ENCODE results near the gene CCDC28B. TPM values are rescaled to one million over a fixed set of nuclear protein-coding genes. Genes with fewer than 3 reads are reported as not detected.
A peak's percentile ranks its signal among the peaks of the same experiment; 100 is the strongest.

CCDC28B gene
- total and polyA plus RNA-seq, 9 donors: 2.3 to 9.4 (median 6.2) TPM

DNA sequence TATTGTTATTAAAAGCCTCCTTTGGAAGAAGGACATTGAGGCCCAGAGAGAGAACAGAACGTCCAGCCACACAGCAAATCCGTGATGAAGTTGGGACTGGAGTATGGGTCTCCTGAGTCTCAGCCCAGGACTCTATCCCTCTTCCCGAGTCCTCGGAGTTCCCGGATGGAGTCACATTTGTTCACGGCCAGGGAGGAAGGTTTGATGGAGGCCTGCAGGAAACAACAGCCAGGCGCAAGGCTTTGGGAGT is 21.3 kb upstream of the CCDC28B start:
- Histone ChIP-seq H3K9me3 (no peaks in the 10 kb centered on the region), H3K27ac (peak overlapping the region; percentile 61 to 90), H3K36me3 (no peaks in the 10 kb centered on the region), H3K27me3 (no peaks in the 10 kb centered on the region), H3K4me1 (ENCODE audit: insufficient read depth) (peaks cover 10% of the 10 kb centered on the region), H3K4me3 (peak overlapping the region; percentile 80)
- TF ChIP-seq, protein P1, sequence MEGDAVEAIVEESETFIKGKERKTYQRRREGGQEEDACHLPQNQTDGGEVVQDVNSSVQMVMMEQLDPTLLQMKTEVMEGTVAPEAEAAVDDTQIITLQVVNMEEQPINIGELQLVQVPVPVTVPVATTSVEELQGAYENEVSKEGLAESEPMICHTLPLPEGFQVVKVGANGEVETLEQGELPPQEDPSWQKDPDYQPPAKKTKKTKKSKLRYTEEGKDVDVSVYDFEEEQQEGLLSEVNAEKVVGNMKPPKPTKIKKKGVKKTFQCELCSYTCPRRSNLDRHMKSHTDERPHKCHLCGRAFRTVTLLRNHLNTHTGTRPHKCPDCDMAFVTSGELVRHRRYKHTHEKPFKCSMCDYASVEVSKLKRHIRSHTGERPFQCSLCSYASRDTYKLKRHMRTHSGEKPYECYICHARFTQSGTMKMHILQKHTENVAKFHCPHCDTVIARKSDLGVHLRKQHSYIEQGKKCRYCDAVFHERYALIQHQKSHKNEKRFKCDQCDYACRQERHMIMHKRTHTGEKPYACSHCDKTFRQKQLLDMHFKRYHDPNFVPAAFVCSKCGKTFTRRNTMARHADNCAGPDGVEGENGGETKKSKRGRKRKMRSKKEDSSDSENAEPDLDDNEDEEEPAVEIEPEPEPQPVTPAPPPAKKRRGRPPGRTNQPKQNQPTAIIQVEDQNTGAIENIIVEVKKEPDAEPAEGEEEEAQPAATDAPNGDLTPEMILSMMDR (IDR thresholded peaks at IDR 0.05): no peak
- TF ChIP-seq POLR2A (IDR thresholded peaks at IDR 0.05) (no peak), EP300 (IDR thresholded peaks at IDR 0.05) (no peak)
- DNase-seq: no peak
- intact Hi-C loops (cut with DNase I): no loop called here
- 2 to 9% (median 4%) methylated on average over 7 of the region's 7 CpGs for WGBS, 3 donors

GRCh38 chr1:32179443-32180185 is 20.8 kb upstream of the CCDC28B start, which contains the start of gene TXLNA:
Gene TXLNA (plus strand): TSS chr1:32179675. CDS start chr1:32180346, 671 bp downstream.
- TF ChIP-seq, protein P1 (IDR thresholded peaks at IDR 0.05): peak in 1 of 3 donors; percentile 29
- TF ChIP-seq EP300 (IDR thresholded peaks at IDR 0.05) (no peak), POLR2A (IDR thresholded peaks at IDR 0.05) (no peak)
- Histone ChIP-seq H3K4me3 (peak within 1 kb of the TSS; percentile 80), H3K36me3 (no peaks in the 10 kb centered on the region), H3K4me1 (ENCODE audit: insufficient read depth) (peaks cover 10% of the 10 kb centered on the region), H3K9me3 (no peaks in the 10 kb centered on the region), H3K27ac (peak within 1 kb of the TSS; percentile 61 to 90), H3K27me3 (no peaks in the 10 kb centered on the region)
- peak; percentile 94 to 96 (median 94) for DNase-seq
- intact Hi-C loops (cut with DNase I): no loop called here
- 0 to 1% (median 1%) methylated on average over 41 to 79 of the region's 79 CpGs for whole genome bisulfite sequencing, 3 donors

DNA sequence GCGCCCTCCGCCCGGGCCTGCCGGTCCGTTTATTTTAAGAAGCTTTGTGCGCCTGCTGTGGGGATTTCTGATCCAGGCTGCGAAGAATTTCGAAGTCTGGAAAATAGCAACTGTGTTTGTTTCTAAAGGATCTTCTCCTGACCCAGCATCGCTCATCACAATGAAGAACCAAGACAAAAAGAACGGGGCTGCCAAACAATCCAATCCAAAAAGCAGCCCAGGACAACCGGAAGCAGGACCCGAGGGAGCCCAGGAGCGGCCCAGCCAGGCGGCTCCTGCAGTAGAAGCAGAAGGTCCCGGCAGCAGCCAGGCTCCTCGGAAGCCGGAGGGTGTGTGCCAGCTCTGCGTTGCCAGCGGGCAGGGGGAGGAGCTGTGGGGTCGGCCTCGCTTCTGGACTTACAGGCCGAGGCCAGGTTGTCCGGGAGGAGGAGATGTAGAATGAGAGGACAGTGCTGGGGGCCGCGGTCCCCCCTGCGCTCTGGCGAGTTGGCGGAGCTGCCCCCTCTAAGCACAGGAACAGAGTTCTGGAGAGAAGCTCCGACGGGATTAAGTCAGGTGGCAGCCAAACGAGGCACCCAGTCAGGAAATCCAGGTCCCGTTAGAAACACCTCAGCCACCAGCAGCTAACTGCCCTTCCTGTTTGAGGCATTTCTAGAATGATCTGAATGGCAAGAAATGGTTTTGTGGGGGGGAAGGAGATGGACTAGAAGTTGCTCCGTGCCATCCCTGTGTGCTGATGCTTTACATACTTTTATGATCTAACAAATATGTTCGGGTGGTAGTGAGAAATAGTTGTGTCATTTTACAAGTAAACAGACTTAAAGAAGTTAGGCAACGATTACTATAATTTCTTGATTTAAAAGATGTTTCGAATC is 20.0 kb upstream of the CCDC28B start:
- H3K4me1 ChIP-seq (ENCODE audit: insufficient read depth): peaks cover 10% of the 10 kb centered on the region
- intact Hi-C loops (cut with DNase I): no loop called here

GRCh38 chr1:32181065-32181464 is 19.3 kb upstream of the CCDC28B start:
- no peaks in the 10 kb centered on the region for H3K9me3 ChIP-seq
- TF ChIP-seq EP300 (IDR thresholded peaks at IDR 0.05) (no peak), POLR2A (IDR thresholded peaks at IDR 0.05) (no peak)
- TF ChIP-seq, protein P1 (IDR thresholded peaks at IDR 0.05): no peak
- peak overlapping the region in 1 of 2 donors; percentile 90 for H3K27ac ChIP-seq
- no peaks in the 10 kb centered on the region for H3K27me3 ChIP-seq
- 51 to 62% (median 54%) methylated on average over 9 of the region's 9 CpGs for WGBS, 3 donors
- no peaks in the 10 kb centered on the region for H3K36me3 ChIP-seq
- intact Hi-C loops (cut with DNase I): no loop called here
- peaks cover 10% of the 10 kb centered on the region for H3K4me1 ChIP-seq (ENCODE audit: insufficient read depth)
- H3K4me3 ChIP-seq: peak overlapping the region; percentile 9
- DNase-seq: no peak

More for the DNA sequence above, 20.0 kb upstream of the CCDC28B start:
- peak; percentile 58 to 77 (median 65) for DNase-seq
- Histone ChIP-seq H3K27ac (peak overlapping the region; percentile 61 to 90), H3K4me3 (peak overlapping the region; percentile 80), H3K9me3 (no peaks in the 10 kb centered on the region), H3K36me3 (no peaks in the 10 kb centered on the region), H3K27me3 (no peaks in the 10 kb centered on the region)
- WGBS, 3 donors: 3 to 4% (median 3%) methylated on average over 36 of the region's 36 CpGs
- peak; percentile 54 for TF ChIP-seq POLR2A (IDR thresholded peaks at IDR 0.05)
- TF ChIP-seq EP300 (IDR thresholded peaks at IDR 0.05): no peak
- TF ChIP-seq, protein P1 (IDR thresholded peaks at IDR 0.05): no peak

All from ovary (tissue), 9 donors.